Nephron (organoid): Measurements from ENCODE around the gene ALKBH7.

Experiments used
- H3K27ac Mint-ChIP-seq, 3 experiments: 2 replicates each; pipeline ENCODE4 v1.8.0; 2020; ENCODE audit warnings: mixed read lengths in 3 of 3, mild to moderate bottlenecking in 2 of 3, moderate library complexity in 1 of 3
- H3K27me3 Mint-ChIP-seq: 2 replicates; pipeline ENCODE4 v1.8.0; 2021; ENCODE audit warnings: low read depth, mild to moderate bottlenecking, moderate library complexity, mixed read lengths
- H3K36me3 Mint-ChIP-seq: 2 replicates; pipeline ENCODE4 v1.8.0; 2020; ENCODE audit warnings: low read depth, mixed read lengths
- H3K4me1 Mint-ChIP-seq: 2 replicates; pipeline ENCODE4 v1.8.0; 2020; ENCODE audit warnings: mixed read lengths
- H3K4me3 Mint-ChIP-seq, 3 experiments: 2 replicates each; pipeline ENCODE4 v1.8.0; 2020; ENCODE audit warnings: mild to moderate bottlenecking in 3 of 3, mixed read lengths in 3 of 3, moderate library complexity in 2 of 3
- H3K9me3 Mint-ChIP-seq: 2 replicates; pipeline ENCODE4 v1.8.0; 2020; ENCODE audit warnings: mixed read lengths
- CTCF ChIP-seq, 3 experiments: fragments of 200-600 bp; sonication (generic); IDR thresholded peaks; one replicate each; pipeline ENCODE4 v1.5.0; 2021; ENCODE audit warnings: antibody characterized with exemption in 3 of 3; ENCODE audit not compliant: unreplicated experiment in 3 of 3

Gene ALKBH7

GRCh38 chr19:6412447-6413091 lies 40.0 kb downstream of the ALKBH7 start:
- H3K36me3 Mint-ChIP-seq: peaks cover 22% of the 10 kb centered on the region
- no peak overlapping the region for H3K4me3 Mint-ChIP-seq
- H3K4me1 Mint-ChIP-seq: peaks cover 13% of the 10 kb centered on the region
- no peaks in the 10 kb centered on the region for H3K9me3 Mint-ChIP-seq
- H3K27ac Mint-ChIP-seq: peak overlapping the region in 2 of 3 experiments; percentile 35 to 94
- TF ChIP-seq CTCF (IDR thresholded peaks at IDR 0.05; ENCODE audit: unreplicated experiment in 3 of 3): peak; percentile 54 to 62 (median 54)
- no peaks in the 10 kb centered on the region for H3K27me3 Mint-ChIP-seq

- TF ChIP-seq CTCF (IDR thresholded peaks at IDR 0.05; ENCODE audit: unreplicated experiment in 3 of 3): no peak
- no peaks in the 10 kb centered on the region for H3K27me3 Mint-ChIP-seq
- no peaks in the 10 kb centered on the region for H3K9me3 Mint-ChIP-seq
- peaks cover 13% of the 10 kb centered on the region for H3K4me1 Mint-ChIP-seq
- peaks cover 24% of the 10 kb centered on the region for H3K36me3 Mint-ChIP-seq
- H3K27ac Mint-ChIP-seq: peak overlapping the region; percentile 66 to 94 (median 89)
- H3K4me3 Mint-ChIP-seq: no peak overlapping the region
Measured at GRCh38 chr19:6413291-6413690, 40.7 kb downstream of the ALKBH7 start.

GRCh38 chr19:6413721-6414643 lies 41.4 kb downstream of the ALKBH7 start:
- no peak for TF ChIP-seq CTCF (IDR thresholded peaks at IDR 0.05; ENCODE audit: unreplicated experiment in 3 of 3)
- Mint-ChIP-seq H3K36me3 (peaks cover 30% of the 10 kb centered on the region), H3K27me3 (no peaks in the 10 kb centered on the region), H3K4me1 (peaks cover 13% of the 10 kb centered on the region), H3K9me3 (no peaks in the 10 kb centered on the region), H3K27ac (peak overlapping the region; percentile 66 to 94 (median 89)), H3K4me3 (no peak overlapping the region)

- peaks cover 23% of the 10 kb centered on the region for H3K4me1 Mint-ChIP-seq
- H3K9me3 Mint-ChIP-seq: no peaks in the 10 kb centered on the region
- H3K36me3 Mint-ChIP-seq: peaks cover 40% of the 10 kb centered on the region
- no peak for TF ChIP-seq CTCF (IDR thresholded peaks at IDR 0.05; ENCODE audit: unreplicated experiment in 3 of 3)
- peak overlapping the region in 2 of 3 experiments; percentile 89 to 94 for H3K27ac Mint-ChIP-seq
- H3K27me3 Mint-ChIP-seq: no peaks in the 10 kb centered on the region
- H3K4me3 Mint-ChIP-seq: no peak overlapping the region
Measured at GRCh38 chr19:6414793-6415590, 42.4 kb downstream of the ALKBH7 start.

GRCh38 chr19:6415591-6416190 lies 43.1 kb downstream of the ALKBH7 start:
- H3K4me1 Mint-ChIP-seq: peaks cover 27% of the 10 kb centered on the region
- H3K9me3 Mint-ChIP-seq: no peaks in the 10 kb centered on the region
- no peaks in the 10 kb centered on the region for H3K27me3 Mint-ChIP-seq
- no peak overlapping the region for H3K27ac Mint-ChIP-seq
- no peak for TF ChIP-seq CTCF (IDR thresholded peaks at IDR 0.05; ENCODE audit: unreplicated experiment in 3 of 3)
- peaks cover 47% of the 10 kb centered on the region for H3K36me3 Mint-ChIP-seq
- no peak overlapping the region for H3K4me3 Mint-ChIP-seq
